GM13976 (cell line): ENCODE measurements around the gene SPSB1.

Source experiments
- DNase-seq: peaks from one replicate; pipeline ENCODE4 v3.0.0; 2012; ENCODE audit warnings: low spot score
- CTCF ChIP-seq: IDR thresholded peaks from 2 replicates; pipeline ENCODE4 v1.5.1; 2012; ENCODE audit warnings: borderline replicate concordance, mild to moderate bottlenecking; ENCODE audit not compliant: insufficient read depth; ENCODE audit errors: extremely low read depth, missing control alignments, control extremely low read depth
- in situ Hi-C: fragments of 300-500 bp; cut with MboI; formaldehyde crosslinking; loops from one replicate; pipeline ENCODE4 v1.12.0; 2022; ENCODE audit warnings: low sequenced_read_pairs, mixed read lengths, inconsistent platforms; ENCODE audit not compliant: unreplicated experiment

Gene SPSB1

GRCh38 chr1:9250411-9251381, 42.0 kb upstream of the SPSB1 start:
- no peak for TF ChIP-seq CTCF
- in situ Hi-C loops, result no loop called here
- no peak for DNase-seq

- no peak for DNase-seq
- in situ Hi-C loops, result no loop called here
- no peak for TF ChIP-seq CTCF
These were observed 41.2 kb upstream of the SPSB1 start for GRCh38 chr1:9251501-9251900.

GRCh38 chr1:9253004-9253403, 39.7 kb upstream of the SPSB1 start:
- in situ Hi-C loops, result no loop called here
- DNase-seq, result no peak
- no peak for TF ChIP-seq CTCF

DNA sequence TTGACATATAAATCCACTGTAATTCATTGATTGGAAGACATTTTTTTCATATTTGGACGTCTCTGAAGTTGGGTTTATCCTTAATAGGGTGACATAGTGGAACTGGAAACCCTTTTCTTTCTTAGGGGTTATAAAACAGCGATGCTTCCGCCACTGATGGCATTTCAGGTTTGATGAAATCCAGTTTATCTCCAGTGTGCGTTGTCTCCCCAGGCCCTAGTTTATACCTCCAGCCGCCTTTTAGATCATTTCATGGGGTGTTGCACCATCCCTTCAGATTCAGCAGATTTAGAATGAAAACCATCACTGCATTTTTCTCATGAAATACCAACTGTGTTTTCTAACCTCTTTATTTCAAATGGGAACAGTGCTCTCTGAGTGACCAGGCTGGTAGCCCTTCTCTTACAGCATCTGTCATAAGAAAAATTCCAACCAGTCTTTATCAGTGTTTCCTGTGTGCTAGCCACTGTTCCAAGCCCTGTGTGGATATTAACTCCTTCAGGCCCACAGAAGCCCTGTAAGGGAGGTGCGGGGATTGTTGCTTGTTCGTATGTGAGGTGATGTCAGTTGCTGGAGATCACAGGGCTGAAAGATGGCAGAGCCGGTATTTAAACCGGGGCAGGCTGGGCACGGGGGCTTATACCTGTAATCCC, 39.1 kb upstream of the SPSB1 start:
- in situ Hi-C loops, result no loop called here
- DNase-seq, result no peak
- TF ChIP-seq CTCF, result no peak

- no peak for DNase-seq
- in situ Hi-C loops, result no loop called here
- TF ChIP-seq CTCF, result no peak
These were observed 36.4 kb upstream of the SPSB1 start for GRCh38 chr1:9256332-9256731.

DNA sequence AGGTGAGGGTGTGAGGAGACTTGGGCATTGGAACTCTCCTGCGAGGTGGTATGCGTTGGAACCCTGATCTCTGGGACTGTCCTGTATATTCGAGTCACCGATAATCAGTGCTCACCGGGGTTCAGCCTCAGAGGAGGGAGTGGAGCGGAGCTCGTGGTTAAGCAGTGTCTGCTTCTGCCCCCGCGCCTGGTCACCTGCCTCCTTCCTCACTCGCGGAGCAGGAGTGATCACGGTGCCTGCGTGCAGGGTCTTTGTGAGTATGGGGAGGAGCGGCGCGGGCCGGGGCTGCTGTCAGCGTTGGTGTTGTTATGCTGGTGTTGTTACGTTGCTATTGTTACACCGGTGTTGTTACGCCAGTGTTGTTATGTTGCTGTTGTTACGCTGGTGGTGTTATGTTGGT, 34.8 kb upstream of the SPSB1 start:
- in situ Hi-C loops, result no loop called here
- no peak for DNase-seq
- TF ChIP-seq CTCF, result no peak
